Bone marrow (tissue), 2 donors: ENCODE measurements around the gene GAGE12G.
"Not testable (repeated sequence)": the region's sequence is repeated elsewhere in the genome, so short reads cannot be mapped to it uniquely, and the experiment has no call there.

ENCODE experiments used
- DNase-seq, 2 donors: peaks; one replicate each; lab custom pipeline; 2025; lab: John Stamatoyannopoulos, UW

Gene GAGE12G, protein sequence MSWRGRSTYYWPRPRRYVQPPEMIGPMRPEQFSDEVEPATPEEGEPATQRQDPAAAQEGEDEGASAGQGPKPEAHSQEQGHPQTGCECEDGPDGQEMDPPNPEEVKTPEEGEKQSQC

DNA sequence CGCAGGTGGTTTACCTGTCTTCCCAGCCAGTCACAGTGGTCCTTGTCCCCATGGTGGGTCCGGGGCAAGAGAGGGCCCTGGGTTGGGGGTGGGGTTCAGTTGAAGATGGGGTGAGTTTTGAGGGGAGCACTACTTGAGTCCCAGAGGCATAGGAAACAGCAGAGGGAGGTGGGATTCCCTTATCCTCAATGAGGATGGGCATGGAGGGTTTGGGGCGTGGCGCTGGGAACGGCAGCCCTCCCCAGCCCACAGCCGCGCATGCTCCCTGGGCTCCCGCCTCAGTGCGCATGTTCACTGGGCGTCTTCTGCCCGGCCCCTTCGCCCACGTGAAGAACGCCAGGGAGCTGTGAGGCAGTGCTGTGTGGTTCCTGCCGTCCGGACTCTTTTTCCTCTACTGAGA is at the start of gene GAGE12G:
Gene GAGE12G, plus strand, starts transcription at position 301 of the 400 bp plus-strand sequence. CDS start 1,155 bp downstream, outside the sequence.
- not testable (repeated sequence) for DNase-seq

DNA sequence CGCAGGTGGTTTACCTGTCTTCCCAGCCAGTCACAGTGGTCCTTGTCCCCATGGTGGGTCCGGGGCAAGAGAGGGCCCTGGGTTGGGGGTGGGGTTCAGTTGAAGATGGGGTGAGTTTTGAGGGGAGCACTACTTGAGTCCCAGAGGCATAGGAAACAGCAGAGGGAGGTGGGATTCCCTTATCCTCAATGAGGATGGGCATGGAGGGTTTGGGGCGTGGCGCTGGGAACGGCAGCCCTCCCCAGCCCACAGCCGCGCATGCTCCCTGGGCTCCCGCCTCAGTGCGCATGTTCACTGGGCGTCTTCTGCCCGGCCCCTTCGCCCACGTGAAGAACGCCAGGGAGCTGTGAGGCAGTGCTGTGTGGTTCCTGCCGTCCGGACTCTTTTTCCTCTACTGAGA is 38.3 kb upstream of the GAGE12G start, which contains the start of gene GAGE12C:
Gene GAGE12C, plus strand, starts transcription at position 301 of the 400 bp plus-strand sequence. CDS start 1,155 bp downstream, outside the sequence.
- not testable (repeated sequence) for DNase-seq

DNA sequence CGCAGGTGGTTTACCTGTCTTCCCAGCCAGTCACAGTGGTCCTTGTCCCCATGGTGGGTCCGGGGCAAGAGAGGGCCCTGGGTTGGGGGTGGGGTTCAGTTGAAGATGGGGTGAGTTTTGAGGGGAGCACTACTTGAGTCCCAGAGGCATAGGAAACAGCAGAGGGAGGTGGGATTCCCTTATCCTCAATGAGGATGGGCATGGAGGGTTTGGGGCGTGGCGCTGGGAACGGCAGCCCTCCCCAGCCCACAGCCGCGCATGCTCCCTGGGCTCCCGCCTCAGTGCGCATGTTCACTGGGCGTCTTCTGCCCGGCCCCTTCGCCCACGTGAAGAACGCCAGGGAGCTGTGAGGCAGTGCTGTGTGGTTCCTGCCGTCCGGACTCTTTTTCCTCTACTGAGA is 28.8 kb upstream of the GAGE12G start, which contains the start of gene GAGE12D:
Gene GAGE12D, plus strand, starts transcription at position 301 of the 400 bp plus-strand sequence. CDS start 1,155 bp downstream, outside the sequence.
- DNase-seq: not testable (repeated sequence)

DNA sequence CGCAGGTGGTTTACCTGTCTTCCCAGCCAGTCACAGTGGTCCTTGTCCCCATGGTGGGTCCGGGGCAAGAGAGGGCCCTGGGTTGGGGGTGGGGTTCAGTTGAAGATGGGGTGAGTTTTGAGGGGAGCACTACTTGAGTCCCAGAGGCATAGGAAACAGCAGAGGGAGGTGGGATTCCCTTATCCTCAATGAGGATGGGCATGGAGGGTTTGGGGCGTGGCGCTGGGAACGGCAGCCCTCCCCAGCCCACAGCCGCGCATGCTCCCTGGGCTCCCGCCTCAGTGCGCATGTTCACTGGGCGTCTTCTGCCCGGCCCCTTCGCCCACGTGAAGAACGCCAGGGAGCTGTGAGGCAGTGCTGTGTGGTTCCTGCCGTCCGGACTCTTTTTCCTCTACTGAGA is 19.2 kb upstream of the GAGE12G start, which contains the start of gene GAGE12E:
Gene GAGE12E, plus strand, starts transcription at position 301 of the 400 bp plus-strand sequence. CDS start 1,155 bp downstream, outside the sequence.
- DNase-seq: not testable (repeated sequence)

DNA sequence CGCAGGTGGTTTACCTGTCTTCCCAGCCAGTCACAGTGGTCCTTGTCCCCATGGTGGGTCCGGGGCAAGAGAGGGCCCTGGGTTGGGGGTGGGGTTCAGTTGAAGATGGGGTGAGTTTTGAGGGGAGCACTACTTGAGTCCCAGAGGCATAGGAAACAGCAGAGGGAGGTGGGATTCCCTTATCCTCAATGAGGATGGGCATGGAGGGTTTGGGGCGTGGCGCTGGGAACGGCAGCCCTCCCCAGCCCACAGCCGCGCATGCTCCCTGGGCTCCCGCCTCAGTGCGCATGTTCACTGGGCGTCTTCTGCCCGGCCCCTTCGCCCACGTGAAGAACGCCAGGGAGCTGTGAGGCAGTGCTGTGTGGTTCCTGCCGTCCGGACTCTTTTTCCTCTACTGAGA is 9.7 kb upstream of the GAGE12G start, which contains the start of gene GAGE12F:
Gene GAGE12F, plus strand, starts transcription at position 301 of the 400 bp plus-strand sequence. CDS start 1,155 bp downstream, outside the sequence.
- DNase-seq: not testable (repeated sequence)

DNA sequence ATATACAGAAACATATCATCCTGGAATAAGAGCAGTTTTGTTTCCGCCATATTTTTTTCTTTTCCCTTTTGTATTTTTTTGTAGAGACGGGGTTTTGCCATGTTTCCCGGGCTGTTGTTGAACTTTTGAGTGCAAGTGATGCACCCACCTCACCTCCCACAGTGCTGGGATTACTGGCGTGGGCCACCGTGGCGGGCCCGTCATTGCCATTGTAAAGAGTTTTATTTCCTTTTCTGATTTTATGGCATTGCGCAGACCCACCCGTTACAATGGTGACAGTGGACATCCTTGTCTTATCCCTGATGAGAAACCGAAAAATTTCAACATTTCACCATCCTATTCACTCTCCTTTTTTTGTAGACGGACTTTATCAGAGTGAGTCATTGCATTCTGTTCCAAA is 1.5 kb upstream of the GAGE12G start:
- DNase-seq: not testable (repeated sequence)

DNA sequence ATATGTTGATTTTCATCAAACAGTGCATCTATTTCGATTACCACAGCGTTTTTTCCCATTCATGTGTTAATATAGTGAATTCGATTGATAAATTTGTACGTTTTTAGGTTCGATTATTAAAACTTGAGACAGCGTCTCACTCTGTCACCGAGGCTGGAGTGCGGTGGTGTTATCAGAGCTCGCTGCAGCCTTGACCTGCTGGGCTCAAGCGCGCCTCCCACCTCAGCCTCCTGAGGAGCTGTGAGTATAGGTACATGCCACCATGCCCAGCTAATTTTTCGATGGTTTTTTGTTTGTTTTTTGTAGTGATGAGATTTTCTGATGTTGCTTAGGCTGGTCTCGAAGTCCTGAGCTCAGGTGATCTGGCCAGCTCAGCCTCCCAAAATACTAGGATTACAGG is 1.0 kb upstream of the GAGE12G start:
- DNase-seq: not testable (repeated sequence)

DNA sequence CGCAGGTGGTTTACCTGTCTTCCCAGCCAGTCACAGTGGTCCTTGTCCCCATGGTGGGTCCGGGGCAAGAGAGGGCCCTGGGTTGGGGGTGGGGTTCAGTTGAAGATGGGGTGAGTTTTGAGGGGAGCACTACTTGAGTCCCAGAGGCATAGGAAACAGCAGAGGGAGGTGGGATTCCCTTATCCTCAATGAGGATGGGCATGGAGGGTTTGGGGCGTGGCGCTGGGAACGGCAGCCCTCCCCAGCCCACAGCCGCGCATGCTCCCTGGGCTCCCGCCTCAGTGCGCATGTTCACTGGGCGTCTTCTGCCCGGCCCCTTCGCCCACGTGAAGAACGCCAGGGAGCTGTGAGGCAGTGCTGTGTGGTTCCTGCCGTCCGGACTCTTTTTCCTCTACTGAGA is 9.4 kb downstream of the GAGE12G start, which contains the start of gene GAGE12H:
Gene GAGE12H, plus strand, starts transcription at position 301 of the 400 bp plus-strand sequence. CDS start 1,155 bp downstream, outside the sequence.
- not testable (repeated sequence) for DNase-seq

DNA sequence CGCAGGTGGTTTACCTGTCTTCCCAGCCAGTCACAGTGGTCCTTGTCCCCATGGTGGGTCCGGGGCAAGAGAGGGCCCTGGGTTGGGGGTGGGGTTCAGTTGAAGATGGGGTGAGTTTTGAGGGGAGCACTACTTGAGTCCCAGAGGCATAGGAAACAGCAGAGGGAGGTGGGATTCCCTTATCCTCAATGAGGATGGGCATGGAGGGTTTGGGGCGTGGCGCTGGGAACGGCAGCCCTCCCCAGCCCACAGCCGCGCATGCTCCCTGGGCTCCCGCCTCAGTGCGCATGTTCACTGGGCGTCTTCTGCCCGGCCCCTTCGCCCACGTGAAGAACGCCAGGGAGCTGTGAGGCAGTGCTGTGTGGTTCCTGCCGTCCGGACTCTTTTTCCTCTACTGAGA is 19.0 kb downstream of the GAGE12G start, which contains the start of gene GAGE2A:
Gene GAGE2A, plus strand, starts transcription at position 301 of the 400 bp plus-strand sequence. CDS start 1,155 bp downstream, outside the sequence.
- not testable (repeated sequence) for DNase-seq

DNA sequence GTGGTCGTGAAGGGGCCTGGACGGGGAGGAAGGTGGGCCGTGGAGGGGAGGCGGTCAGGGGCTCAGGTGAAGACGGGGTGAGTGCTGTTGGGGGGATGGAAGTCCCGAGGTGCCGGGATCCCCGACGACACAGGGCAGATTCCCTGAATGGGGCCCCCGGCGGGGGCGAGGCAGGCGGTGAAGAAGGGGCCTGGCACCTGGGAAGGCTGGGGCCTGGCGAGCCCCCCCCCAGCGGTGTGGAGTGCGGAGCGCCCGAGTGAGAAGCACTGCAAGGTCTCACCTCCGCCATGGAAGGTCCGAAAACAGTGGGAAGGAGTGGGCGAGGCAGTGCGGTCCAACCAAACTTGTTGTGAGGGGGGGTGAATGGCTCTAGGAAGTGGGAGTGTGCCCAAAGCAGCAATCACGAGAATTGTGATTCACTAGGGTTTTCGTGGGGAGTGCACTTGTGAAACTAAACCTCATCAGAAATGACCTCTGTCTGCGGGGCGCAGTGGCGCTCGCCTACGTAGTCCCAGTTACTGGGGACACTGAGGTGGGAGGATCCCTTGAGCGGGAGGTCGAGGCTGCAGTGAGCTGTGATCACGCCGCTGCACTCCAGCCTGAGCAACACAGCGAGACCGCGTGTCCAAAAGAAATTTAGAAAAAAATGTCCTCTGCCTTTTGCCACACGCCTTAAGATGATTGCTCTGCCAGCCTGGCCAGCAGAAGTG is 19.7 kb downstream of the GAGE12G start:
- not testable (repeated sequence) for DNase-seq

DNA sequence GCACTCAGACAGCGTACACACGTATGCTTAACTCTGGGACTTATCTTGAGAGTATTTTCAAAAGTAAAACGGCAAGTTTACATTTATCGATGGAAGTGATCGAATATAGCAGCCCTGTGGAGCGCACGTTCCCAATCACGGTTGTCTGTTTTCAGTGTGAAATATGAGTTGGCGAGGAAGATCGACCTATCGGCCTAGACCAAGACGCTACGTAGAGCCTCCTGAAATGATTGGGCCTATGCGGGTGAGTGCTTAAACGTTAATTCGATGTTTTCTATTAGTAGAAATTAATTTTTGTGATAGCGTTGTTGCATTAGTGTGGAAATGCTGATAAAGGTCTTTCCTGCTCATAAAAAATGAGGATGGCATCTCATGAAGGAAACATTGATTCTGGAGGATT is 20.3 kb downstream of the GAGE12G start:
- not testable (repeated sequence) for DNase-seq

DNA sequence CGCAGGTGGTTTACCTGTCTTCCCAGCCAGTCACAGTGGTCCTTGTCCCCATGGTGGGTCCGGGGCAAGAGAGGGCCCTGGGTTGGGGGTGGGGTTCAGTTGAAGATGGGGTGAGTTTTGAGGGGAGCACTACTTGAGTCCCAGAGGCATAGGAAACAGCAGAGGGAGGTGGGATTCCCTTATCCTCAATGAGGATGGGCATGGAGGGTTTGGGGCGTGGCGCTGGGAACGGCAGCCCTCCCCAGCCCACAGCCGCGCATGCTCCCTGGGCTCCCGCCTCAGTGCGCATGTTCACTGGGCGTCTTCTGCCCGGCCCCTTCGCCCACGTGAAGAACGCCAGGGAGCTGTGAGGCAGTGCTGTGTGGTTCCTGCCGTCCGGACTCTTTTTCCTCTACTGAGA is 28.5 kb downstream of the GAGE12G start, which contains the start of gene GAGE1:
Gene GAGE1, plus strand, starts transcription at position 301 of the 400 bp plus-strand sequence. CDS start 1,155 bp downstream, outside the sequence.
- not testable (repeated sequence) for DNase-seq

DNA sequence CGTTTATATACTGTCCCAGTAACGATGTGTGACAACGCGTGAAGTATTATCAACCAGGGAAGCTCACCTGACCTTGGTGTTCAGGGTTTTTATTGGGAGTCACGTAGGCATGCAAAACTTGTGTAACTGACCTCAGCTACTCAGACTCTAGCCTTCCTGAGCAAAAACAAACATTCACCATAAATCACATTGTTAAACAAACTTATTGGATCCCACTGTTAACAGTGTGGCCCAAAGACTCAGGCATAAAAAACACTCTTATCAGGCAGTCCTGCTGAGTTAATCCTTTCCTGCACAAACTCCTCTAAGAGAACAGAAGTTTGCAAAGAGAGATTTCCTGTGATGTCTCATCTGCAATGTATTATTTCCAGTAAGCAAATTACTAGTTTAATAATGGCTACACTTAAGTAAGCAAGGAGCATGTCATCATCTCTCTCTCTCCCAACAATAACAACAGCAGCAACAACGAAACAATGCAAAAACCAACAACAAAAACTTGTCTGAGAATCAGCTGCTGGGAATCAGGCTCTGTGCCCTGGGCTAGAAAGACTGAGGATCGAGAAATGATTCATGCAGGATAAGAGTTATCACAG is 40.6 kb downstream of the GAGE12G start:
- DNase-seq: no peak

DNA sequence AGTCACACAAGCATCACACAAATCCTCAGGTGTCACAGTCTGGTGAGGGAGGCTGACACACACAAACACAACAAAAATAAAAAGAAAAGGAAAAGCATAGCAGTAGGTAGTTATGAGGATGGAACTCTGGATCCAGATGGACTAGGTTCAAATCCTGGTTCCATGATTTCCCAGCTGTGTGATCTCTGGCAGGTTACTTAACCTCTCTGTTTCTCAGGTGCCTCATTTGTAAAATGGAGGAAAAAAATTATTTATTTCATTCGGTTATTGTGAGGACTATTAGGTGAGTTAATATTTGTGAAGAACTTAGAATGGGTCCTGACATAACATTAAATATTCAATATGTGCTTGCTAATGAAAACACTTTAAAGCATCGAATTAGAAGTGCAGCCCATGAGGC is 48.4 kb downstream of the GAGE12G start:
- no peak for DNase-seq
